Measurements from ENCODE around the gene MGLL. TPM values are rescaled to one million over a fixed set of nuclear protein-coding genes. Genes with fewer than 3 reads are reported as not detected.

Gene MGLL
- total and polyA plus RNA-seq, 4 donors = 9.4 to 277 (median 74.2) TPM

DNA sequence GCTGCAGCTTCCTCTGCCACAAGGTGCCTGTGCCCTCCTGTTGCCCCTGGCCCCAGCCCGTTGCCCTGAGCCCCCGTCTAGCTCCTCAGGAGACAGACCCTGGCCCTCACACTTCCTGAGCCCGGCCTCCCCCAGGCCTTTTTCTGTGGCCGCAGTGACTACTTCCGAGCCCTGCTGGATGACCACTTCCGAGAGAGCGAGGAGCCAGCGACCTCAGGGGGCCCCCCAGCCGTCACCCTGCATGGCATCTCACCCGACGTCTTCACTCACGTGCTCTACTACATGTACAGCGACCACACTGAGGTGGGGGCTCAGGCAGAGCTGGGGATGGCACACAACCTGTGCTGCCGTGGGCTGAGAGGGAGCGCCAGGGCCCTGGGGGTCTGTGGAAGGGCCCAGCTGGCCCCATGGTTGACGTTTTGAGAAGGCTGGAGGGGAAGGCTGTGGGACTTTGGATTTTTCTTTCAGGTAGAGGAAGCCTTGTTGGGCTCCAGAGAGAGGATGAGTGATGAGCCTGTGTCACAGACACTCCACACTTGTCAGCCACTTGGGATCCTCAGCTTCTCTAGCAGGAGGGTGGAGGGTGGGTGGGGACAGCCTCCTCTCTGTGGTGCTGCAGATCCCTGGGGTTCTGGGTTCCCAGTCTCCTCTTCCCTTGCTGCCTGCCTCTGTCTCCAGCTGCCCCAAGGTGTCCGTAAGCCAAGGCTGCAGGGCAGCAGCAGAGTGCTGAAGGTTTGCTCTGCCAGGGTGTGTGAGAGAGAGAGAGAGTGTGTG lies 144.6 kb downstream of the MGLL start:
- TF ChIP-seq SP1 (IDR thresholded peaks at IDR 0.05) = no peak
- TF ChIP-seq EGR1 (IDR thresholded peaks at IDR 0.05; ENCODE audit: low read depth in 2 of 2) = no peak
- no peak for TF ChIP-seq FOXA1 (IDR thresholded peaks at IDR 0.05)
- TF ChIP-seq HNF4G (IDR thresholded peaks at IDR 0.05) = no peak
- TF ChIP-seq, protein P1, sequence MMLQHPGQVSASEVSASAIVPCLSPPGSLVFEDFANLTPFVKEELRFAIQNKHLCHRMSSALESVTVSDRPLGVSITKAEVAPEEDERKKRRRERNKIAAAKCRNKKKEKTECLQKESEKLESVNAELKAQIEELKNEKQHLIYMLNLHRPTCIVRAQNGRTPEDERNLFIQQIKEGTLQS (IDR thresholded peaks at IDR 0.05) = no peak
- TF ChIP-seq, protein P2, sequence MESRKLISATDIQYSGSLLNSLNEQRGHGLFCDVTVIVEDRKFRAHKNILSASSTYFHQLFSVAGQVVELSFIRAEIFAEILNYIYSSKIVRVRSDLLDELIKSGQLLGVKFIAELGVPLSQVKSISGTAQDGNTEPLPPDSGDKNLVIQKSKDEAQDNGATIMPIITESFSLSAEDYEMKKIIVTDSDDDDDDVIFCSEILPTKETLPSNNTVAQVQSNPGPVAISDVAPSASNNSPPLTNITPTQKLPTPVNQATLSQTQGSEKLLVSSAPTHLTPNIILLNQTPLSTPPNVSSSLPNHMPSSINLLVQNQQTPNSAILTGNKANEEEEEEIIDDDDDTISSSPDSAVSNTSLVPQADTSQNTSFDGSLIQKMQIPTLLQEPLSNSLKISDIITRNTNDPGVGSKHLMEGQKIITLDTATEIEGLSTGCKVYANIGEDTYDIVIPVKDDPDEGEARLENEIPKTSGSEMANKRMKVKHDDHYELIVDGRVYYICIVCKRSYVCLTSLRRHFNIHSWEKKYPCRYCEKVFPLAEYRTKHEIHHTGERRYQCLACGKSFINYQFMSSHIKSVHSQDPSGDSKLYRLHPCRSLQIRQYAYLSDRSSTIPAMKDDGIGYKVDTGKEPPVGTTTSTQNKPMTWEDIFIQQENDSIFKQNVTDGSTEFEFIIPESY (IDR thresholded peaks at IDR 0.05) = no peak
- no peak for TF ChIP-seq NR2F2 (IDR thresholded peaks at IDR 0.05)
- no peak for TF ChIP-seq JUND (IDR thresholded peaks at IDR 0.05)
- no peak for TF ChIP-seq TAF1 (conservative IDR thresholded peaks at IDR 0.05)
- TF ChIP-seq GABPA (IDR thresholded peaks at IDR 0.05 in 1 of 2, conservative IDR thresholded peaks at IDR 0.05 in 1 of 2) = no peak
- TF ChIP-seq HNF4A (conservative IDR thresholded peaks at IDR 0.05) = no peak
- TF ChIP-seq, protein P3, sequence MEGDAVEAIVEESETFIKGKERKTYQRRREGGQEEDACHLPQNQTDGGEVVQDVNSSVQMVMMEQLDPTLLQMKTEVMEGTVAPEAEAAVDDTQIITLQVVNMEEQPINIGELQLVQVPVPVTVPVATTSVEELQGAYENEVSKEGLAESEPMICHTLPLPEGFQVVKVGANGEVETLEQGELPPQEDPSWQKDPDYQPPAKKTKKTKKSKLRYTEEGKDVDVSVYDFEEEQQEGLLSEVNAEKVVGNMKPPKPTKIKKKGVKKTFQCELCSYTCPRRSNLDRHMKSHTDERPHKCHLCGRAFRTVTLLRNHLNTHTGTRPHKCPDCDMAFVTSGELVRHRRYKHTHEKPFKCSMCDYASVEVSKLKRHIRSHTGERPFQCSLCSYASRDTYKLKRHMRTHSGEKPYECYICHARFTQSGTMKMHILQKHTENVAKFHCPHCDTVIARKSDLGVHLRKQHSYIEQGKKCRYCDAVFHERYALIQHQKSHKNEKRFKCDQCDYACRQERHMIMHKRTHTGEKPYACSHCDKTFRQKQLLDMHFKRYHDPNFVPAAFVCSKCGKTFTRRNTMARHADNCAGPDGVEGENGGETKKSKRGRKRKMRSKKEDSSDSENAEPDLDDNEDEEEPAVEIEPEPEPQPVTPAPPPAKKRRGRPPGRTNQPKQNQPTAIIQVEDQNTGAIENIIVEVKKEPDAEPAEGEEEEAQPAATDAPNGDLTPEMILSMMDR (IDR thresholded peaks at IDR 0.05; ENCODE audit: low read depth, low read length, missing input control) = no peak
- TF ChIP-seq RXRA (IDR thresholded peaks at IDR 0.05) = no peak
- TF ChIP-seq RAD21 (IDR thresholded peaks at IDR 0.05) = no peak
- TF ChIP-seq FOXA2 (IDR thresholded peaks at IDR 0.05) = no peak
- no peak for DNase-seq (ENCODE audit: low spot score)
- H3K4me3 ChIP-seq (ENCODE audit: low read depth in 1 of 3, low read length in 3 of 3) = no peak overlapping the region
- H3K9ac ChIP-seq (ENCODE audit: low read depth in 1 of 2, low read length in 2 of 2) = no peak overlapping the region
- H3K27ac ChIP-seq (ENCODE audit: low read depth in 1 of 2, low read length in 2 of 2) = no peak overlapping the region
- WGBS = 96% methylated on average over 17 of the region's 17 CpGs
- peaks cover 0 to 20% (median 4%) of the 10 kb centered on the region in 4 donors for H3K36me3 ChIP-seq (ENCODE audit: control insufficient read depth in 4 of 4, insufficient read depth in 3 of 4, low read depth in 1 of 4, low read length in 3 of 4)
- H3K4me1 ChIP-seq (ENCODE audit: control insufficient read depth in 4 of 4, insufficient read depth in 4 of 4, low read length in 3 of 4) = peaks cover 5 to 12% (median 6%) of the 10 kb centered on the region in 4 donors
- H3K27me3 ChIP-seq (ENCODE audit: control insufficient read depth in 4 of 4, insufficient read depth in 4 of 4, low read length in 3 of 4) = no peaks in the 10 kb centered on the region
- H3K9me3 ChIP-seq (ENCODE audit: control insufficient read depth in 4 of 4, low read length in 3 of 4) = no peaks in the 10 kb centered on the region

DNA sequence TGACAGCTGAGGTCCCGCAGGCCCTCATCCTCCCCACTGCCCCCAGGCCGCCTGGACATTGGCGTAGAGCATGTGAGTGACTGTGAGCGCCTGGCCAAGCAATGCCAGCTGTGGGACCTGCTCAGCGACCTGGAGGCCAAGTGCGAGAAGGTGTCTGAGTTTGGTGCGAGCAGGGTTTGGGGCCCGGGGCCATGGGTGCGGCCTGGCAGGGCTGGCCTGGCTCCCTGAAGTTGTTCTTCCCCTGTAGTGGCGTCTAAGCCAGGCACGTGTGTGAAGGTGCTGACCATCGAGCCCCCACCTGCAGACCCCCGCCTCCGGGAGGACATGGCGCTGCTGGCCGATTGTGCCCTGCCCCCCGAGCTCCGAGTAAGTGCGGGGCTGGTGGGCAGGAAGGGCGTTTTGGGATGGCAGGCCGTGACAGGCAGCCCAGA lies 145.4 kb downstream of the MGLL start:
- H3K27me3 ChIP-seq (ENCODE audit: control insufficient read depth in 4 of 4, insufficient read depth in 4 of 4, low read length in 3 of 4) = no peaks in the 10 kb centered on the region
- no peaks in the 10 kb centered on the region for H3K9me3 ChIP-seq (ENCODE audit: control insufficient read depth in 4 of 4, low read length in 3 of 4)
- DNase-seq (ENCODE audit: low spot score) = no peak
- H3K36me3 ChIP-seq (ENCODE audit: control insufficient read depth in 4 of 4, insufficient read depth in 3 of 4, low read depth in 1 of 4, low read length in 3 of 4) = peaks cover 0 to 20% (median 4%) of the 10 kb centered on the region in 4 donors
- no peak overlapping the region for H3K9ac ChIP-seq (ENCODE audit: low read depth in 1 of 2, low read length in 2 of 2)
- H3K4me1 ChIP-seq (ENCODE audit: control insufficient read depth in 4 of 4, insufficient read depth in 4 of 4, low read length in 3 of 4) = peaks cover 5 to 12% (median 6%) of the 10 kb centered on the region in 4 donors
- 95% methylated on average over 21 of the region's 21 CpGs for WGBS
- no peak overlapping the region for H3K27ac ChIP-seq (ENCODE audit: low read depth in 1 of 2, low read length in 2 of 2)
- H3K4me3 ChIP-seq (ENCODE audit: low read depth in 1 of 3, low read length in 3 of 3) = no peak overlapping the region
- TF ChIP-seq FOXA1 (IDR thresholded peaks at IDR 0.05) = no peak
- TF ChIP-seq, protein P3 (IDR thresholded peaks at IDR 0.05; ENCODE audit: low read depth, low read length, missing input control) = no peak
- no peak for TF ChIP-seq RAD21 (IDR thresholded peaks at IDR 0.05)
- TF ChIP-seq NR2F2 (IDR thresholded peaks at IDR 0.05) = no peak
- TF ChIP-seq, protein P4, sequence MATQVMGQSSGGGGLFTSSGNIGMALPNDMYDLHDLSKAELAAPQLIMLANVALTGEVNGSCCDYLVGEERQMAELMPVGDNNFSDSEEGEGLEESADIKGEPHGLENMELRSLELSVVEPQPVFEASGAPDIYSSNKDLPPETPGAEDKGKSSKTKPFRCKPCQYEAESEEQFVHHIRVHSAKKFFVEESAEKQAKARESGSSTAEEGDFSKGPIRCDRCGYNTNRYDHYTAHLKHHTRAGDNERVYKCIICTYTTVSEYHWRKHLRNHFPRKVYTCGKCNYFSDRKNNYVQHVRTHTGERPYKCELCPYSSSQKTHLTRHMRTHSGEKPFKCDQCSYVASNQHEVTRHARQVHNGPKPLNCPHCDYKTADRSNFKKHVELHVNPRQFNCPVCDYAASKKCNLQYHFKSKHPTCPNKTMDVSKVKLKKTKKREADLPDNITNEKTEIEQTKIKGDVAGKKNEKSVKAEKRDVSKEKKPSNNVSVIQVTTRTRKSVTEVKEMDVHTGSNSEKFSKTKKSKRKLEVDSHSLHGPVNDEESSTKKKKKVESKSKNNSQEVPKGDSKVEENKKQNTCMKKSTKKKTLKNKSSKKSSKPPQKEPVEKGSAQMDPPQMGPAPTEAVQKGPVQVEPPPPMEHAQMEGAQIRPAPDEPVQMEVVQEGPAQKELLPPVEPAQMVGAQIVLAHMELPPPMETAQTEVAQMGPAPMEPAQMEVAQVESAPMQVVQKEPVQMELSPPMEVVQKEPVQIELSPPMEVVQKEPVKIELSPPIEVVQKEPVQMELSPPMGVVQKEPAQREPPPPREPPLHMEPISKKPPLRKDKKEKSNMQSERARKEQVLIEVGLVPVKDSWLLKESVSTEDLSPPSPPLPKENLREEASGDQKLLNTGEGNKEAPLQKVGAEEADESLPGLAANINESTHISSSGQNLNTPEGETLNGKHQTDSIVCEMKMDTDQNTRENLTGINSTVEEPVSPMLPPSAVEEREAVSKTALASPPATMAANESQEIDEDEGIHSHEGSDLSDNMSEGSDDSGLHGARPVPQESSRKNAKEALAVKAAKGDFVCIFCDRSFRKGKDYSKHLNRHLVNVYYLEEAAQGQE (IDR thresholded peaks at IDR 0.05) = no peak
- no peak for TF ChIP-seq EGR1 (IDR thresholded peaks at IDR 0.05; ENCODE audit: low read depth in 2 of 2)
- no peak for TF ChIP-seq JUND (IDR thresholded peaks at IDR 0.05)
- TF ChIP-seq TAF1 (conservative IDR thresholded peaks at IDR 0.05) = no peak
- TF ChIP-seq, protein P1 (IDR thresholded peaks at IDR 0.05) = no peak
- TF ChIP-seq, protein P5, sequence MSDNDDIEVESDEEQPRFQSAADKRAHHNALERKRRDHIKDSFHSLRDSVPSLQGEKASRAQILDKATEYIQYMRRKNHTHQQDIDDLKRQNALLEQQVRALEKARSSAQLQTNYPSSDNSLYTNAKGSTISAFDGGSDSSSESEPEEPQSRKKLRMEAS (IDR thresholded peaks at IDR 0.05) = no peak
- TF ChIP-seq, protein P2 (IDR thresholded peaks at IDR 0.05) = no peak
- no peak for TF ChIP-seq HNF4A (conservative IDR thresholded peaks at IDR 0.05)
- TF ChIP-seq RXRA (IDR thresholded peaks at IDR 0.05) = no peak
